CD4-positive, CD25-positive, alpha-beta regulatory T cell (primary cell): ENCODE results near the gene REM2. TPM values are rescaled to one million over a fixed set of nuclear protein-coding genes. Genes with fewer than 3 reads are reported as not detected.

ENCODE experiments used
- ATAC-seq, 2 donors: fragments of 150-1000 bp; cut with Tn5 transposase; one replicate each; pipeline ENCODE4 v1.10.0; 2021; ENCODE audit warnings: low read depth in 2 of 2, moderate number of reproducible peaks in 2 of 2, moderate library complexity in 1 of 2
- DNase-seq, 3 donors: peaks; one replicate each; pipeline versions ENCODE4 v3.0.0 to v3.0.0-alpha.2; 2012 to 2022; ENCODE audit warnings: mixed read lengths in 1 of 3
- H3K27ac ChIP-seq: one replicate; pipeline ENCODE4 v1.7.0; 2013; ENCODE audit warnings: mild to moderate bottlenecking, low read length; ENCODE audit not compliant: insufficient read depth, poor library complexity, severe bottlenecking
- H3K27me3 ChIP-seq: one replicate; pipeline ENCODE4 v1.7.0; 2013; ENCODE audit warnings: low read length; ENCODE audit not compliant: control insufficient read depth, insufficient read depth
- H3K36me3 ChIP-seq: one replicate; pipeline ENCODE4 v1.7.0; 2013; ENCODE audit warnings: mild to moderate bottlenecking, low read length, moderate library complexity; ENCODE audit not compliant: control insufficient read depth, insufficient read depth
- H3K4me1 ChIP-seq: 2 replicates; pipeline ENCODE4 v1.7.0; 2013; ENCODE audit warnings: mild to moderate bottlenecking, low read length; ENCODE audit not compliant: insufficient read depth, control insufficient read depth, poor library complexity, severe bottlenecking
- H3K4me3 ChIP-seq: one replicate; pipeline ENCODE4 v1.7.0; 2013; ENCODE audit warnings: low read depth, mild to moderate bottlenecking, low read length, moderate library complexity
- H3K9me3 ChIP-seq, 2 experiments: 1 replicate in 1 of 2; 2 replicates in 1 of 2; pipeline ENCODE4 v1.7.0; 2013; ENCODE audit warnings: low read length in 2 of 2, mild to moderate bottlenecking in 1 of 2, moderate library complexity in 1 of 2; ENCODE audit not compliant: control insufficient read depth in 2 of 2
- H3K27ac Mint-ChIP-seq, 3 donors: one replicate each; pipeline ENCODE4 v1.8.0; 2020 to 2022; ENCODE audit warnings: mild to moderate bottlenecking in 3 of 3, mixed read lengths in 3 of 3, moderate library complexity in 2 of 3
- H3K27me3 Mint-ChIP-seq: one replicate; pipeline ENCODE4 v1.8.0; 2022; ENCODE audit warnings: mild to moderate bottlenecking, mixed read lengths
- H3K36me3 Mint-ChIP-seq: one replicate; pipeline ENCODE4 v1.8.0; 2020; ENCODE audit warnings: mixed read lengths
- H3K4me1 Mint-ChIP-seq, 4 donors: one replicate each; pipeline ENCODE4 v1.8.0; 2020 to 2022; ENCODE audit warnings: mixed read lengths in 4 of 4, mild to moderate bottlenecking in 1 of 4
- H3K4me3 Mint-ChIP-seq, 4 donors: one replicate each; pipeline ENCODE4 v1.8.0; 2020 to 2022; ENCODE audit warnings: mild to moderate bottlenecking in 4 of 4, mixed read lengths in 4 of 4, moderate library complexity in 3 of 4
- H3K9me3 Mint-ChIP-seq, 7 donors: one replicate each; pipeline ENCODE4 v1.8.0; 2020 to 2022; ENCODE audit warnings: mixed read lengths in 7 of 7, mild to moderate bottlenecking in 3 of 7, moderate library complexity in 2 of 7
- polyA plus RNA-seq, 4 donors: library from polyadenylated mRNA; unstranded; fragments of 300-500 nt; fragmentation: Illumina TruSeq; gene quantifications; one replicate each; pipeline ENCODE4 v1.2.3, GENCODE V29; 2021
- total RNA-seq: library from RNA; stranded (reverse); gene quantifications from one replicate; pipeline ENCODE4 v1.2.3, GENCODE V29; 2022

The REM2 gene
- total and polyA plus RNA-seq, 5 donors from 2014 or later, result 0.61 to 11.1 (median 1.5) TPM

DNA sequence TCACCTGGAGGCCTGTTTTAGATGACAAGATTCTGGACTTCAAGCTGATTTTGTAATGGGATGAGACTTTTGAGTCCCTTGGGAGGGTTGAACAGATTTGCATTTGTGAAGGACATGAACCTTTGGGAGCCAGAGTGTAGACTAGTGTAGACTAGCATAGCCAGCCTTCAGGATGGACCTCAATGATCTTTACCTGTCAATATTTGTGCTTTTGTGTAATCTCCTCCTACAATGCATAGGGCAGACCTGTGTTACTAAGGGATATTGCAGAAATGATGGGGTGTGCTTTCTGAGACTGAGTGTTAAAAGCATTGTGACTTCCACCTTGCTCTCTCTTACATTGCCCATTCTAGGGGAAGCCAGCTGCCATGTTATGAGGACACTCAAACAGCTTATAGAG lies 21.4 kb upstream of the REM2 start:
- peak overlapping the region in 1 of 4 donors; percentile 11 for H3K4me3 Mint-ChIP-seq
- H3K4me1 ChIP-seq, result peaks cover 20% of the 10 kb centered on the region
- H3K9me3 ChIP-seq, result peaks cover 0 to 1% of the 10 kb centered on the region in 2 experiments
- ATAC-seq (no peak), DNase-seq (no peak)
- peaks cover 7 to 31% (median 11%) of the 10 kb centered on the region in 4 donors for H3K4me1 Mint-ChIP-seq
- no peaks in the 10 kb centered on the region for H3K36me3 Mint-ChIP-seq
- H3K27me3 Mint-ChIP-seq, result peaks cover 4% of the 10 kb centered on the region
- H3K27ac ChIP-seq, result no peak overlapping the region
- H3K27me3 ChIP-seq, result no peaks in the 10 kb centered on the region
- H3K27ac Mint-ChIP-seq, result no peak overlapping the region
- H3K9me3 Mint-ChIP-seq, result peaks cover 0 to 2% (median 0%) of the 10 kb centered on the region in 7 donors
- no peaks in the 10 kb centered on the region for H3K36me3 ChIP-seq
- no peak overlapping the region for H3K4me3 ChIP-seq

DNA sequence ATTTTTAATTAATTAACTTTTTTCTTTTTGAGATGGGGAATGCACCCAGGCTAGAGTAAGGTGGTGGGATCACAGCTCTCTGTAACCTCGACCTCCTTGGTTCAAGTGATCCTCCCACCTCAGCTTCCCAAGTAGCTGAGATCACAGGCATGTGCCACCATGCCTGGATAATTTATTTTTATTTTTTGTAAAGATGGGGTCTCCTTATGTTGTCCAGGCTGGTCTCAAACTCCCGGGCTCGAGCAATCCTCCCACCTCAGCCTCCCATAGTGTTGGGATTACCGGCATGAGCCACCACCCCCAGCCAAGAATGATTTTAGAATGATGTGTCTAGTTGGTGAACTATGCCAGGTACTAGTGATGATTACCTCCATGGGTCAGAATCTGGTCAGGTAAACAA lies 18.0 kb upstream of the REM2 start:
- peak overlapping the region in 2 of 3 donors; percentile 7 to 68 for H3K27ac Mint-ChIP-seq
- no peak for DNase-seq

DNA sequence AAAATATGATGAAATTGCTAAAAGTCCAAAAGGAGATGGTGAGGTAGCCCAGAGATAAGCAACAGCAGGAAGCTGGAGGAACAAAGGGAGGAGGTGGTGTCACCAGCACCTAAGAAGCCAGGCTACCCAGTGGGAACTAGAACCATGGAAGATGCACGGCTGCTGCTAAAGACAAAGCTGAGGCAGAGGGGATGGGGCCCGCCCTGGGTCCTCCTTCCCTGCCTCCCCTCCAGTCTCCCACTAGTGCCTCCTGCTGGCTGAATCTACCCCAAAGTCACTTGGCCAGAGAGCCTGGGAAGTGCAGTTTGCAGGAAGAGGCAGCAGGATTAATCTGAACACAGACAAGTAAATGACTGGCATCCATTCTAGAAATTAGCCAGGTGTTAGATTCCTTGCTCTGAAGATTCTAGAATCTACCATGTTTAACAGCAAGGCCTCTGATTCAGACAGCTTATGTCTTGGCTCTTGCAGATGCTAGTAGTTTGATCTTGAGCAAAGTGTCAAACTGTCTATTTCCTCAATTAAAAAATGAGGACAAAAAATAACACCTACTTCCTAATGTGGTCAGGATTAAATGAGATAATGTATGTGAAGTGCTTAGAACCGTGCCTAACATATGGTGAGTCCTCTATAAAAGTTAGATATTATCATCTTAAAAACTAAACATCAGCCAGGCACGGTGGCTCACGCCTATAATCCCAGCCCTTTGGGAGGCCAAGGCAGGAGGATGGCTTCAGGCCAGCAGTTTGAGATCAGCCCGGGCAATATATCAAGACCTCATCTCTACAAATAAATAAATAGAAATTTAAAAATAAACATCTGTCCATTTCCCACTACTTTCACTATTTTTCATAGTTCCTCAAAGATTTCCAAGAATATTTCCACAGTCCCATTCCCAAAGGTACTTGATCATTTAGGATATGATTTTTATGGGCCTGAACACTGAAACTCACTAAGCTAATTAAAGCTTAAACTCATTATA lies 17.3 kb upstream of the REM2 start:
- no peaks in the 10 kb centered on the region for H3K36me3 ChIP-seq
- no peak overlapping the region for H3K4me3 ChIP-seq
- DNase-seq (no peak), ATAC-seq (no peak)
- peaks cover 3% of the 10 kb centered on the region for H3K27me3 Mint-ChIP-seq
- H3K27ac Mint-ChIP-seq, result peak overlapping the region in 2 of 3 donors; percentile 65 to 68
- H3K27ac ChIP-seq, result no peak overlapping the region
- H3K4me3 Mint-ChIP-seq, result peak overlapping the region in 1 of 4 donors; percentile 5
- H3K4me1 Mint-ChIP-seq, result peaks cover 6 to 27% (median 8%) of the 10 kb centered on the region in 4 donors
- no peaks in the 10 kb centered on the region for H3K36me3 Mint-ChIP-seq
- no peaks in the 10 kb centered on the region for H3K27me3 ChIP-seq
- H3K9me3 Mint-ChIP-seq, result peaks cover 0 to 2% (median 0%) of the 10 kb centered on the region in 7 donors
- H3K4me1 ChIP-seq, result peaks cover 14% of the 10 kb centered on the region
- H3K9me3 ChIP-seq, result no peaks in the 10 kb centered on the region

More for the DNA sequence above, 18.0 kb upstream of the REM2 start:
- H3K4me3 Mint-ChIP-seq, result no peak overlapping the region
- ATAC-seq, result no peak
- H3K27ac ChIP-seq, result no peak overlapping the region
- H3K27me3 ChIP-seq, result no peaks in the 10 kb centered on the region
- no peaks in the 10 kb centered on the region for H3K9me3 ChIP-seq
- peaks cover 7% of the 10 kb centered on the region for H3K4me1 ChIP-seq
- peaks cover 0 to 2% (median 0%) of the 10 kb centered on the region in 7 donors for H3K9me3 Mint-ChIP-seq
- no peak overlapping the region for H3K4me3 ChIP-seq
- H3K36me3 Mint-ChIP-seq, result no peaks in the 10 kb centered on the region
- no peaks in the 10 kb centered on the region for H3K36me3 ChIP-seq
- peaks cover 2 to 21% (median 4%) of the 10 kb centered on the region in 4 donors for H3K4me1 Mint-ChIP-seq
- no peaks in the 10 kb centered on the region for H3K27me3 Mint-ChIP-seq

DNA sequence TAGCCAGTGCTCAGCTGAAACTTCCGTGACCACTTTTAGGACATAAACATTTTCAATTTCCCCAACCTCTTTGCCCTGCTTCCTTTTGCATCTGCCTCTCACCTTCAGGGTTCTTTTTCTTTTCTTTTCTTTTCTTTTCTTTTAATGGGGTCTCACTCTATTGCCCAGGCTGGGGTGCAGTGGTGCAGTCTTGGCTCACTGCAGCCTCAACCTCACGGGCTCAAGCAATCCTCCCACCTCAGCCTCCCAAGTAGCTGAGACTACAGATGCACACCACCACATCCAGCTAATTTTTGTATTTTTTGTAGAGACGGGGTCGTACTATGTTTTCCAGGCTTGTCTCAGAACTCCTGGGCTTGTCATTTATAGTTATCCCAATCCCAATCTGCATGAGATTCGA lies 16.1 kb upstream of the REM2 start:
- H3K36me3 ChIP-seq, result no peaks in the 10 kb centered on the region
- H3K4me1 ChIP-seq, result peaks cover 23% of the 10 kb centered on the region
- H3K4me3 ChIP-seq, result no peak overlapping the region
- H3K4me3 Mint-ChIP-seq, result no peak overlapping the region
- DNase-seq (no peak), ATAC-seq (no peak)
- no peaks in the 10 kb centered on the region for H3K27me3 ChIP-seq
- peaks cover 4% of the 10 kb centered on the region for H3K27me3 Mint-ChIP-seq
- H3K27ac Mint-ChIP-seq, result peak overlapping the region in 2 of 3 donors; percentile 43 to 69
- no peak overlapping the region for H3K27ac ChIP-seq
- peaks cover 0 to 3% (median 0%) of the 10 kb centered on the region in 7 donors for H3K9me3 Mint-ChIP-seq
- no peaks in the 10 kb centered on the region for H3K9me3 ChIP-seq
- no peaks in the 10 kb centered on the region for H3K36me3 Mint-ChIP-seq
- peaks cover 7 to 30% (median 14%) of the 10 kb centered on the region in 4 donors for H3K4me1 Mint-ChIP-seq

DNA sequence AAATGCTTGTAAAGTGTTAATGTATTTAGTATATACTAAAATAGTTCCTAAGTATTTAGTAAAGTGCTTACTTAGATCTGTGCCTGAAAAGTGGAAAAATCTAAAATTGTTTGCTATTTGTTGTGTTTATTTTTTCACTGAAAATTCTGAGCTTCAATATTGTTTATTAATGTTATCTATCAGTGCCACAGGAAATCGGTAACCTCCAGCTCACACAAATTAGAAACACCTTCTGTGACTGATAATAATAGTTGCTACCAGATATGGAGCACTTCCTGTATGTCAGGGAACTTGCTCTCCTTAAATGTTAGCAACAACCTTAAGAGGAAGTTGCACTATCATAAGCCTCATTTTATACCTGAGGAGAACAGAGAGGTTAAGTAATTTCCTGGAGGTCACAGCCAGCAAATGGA lies 12.2 kb upstream of the REM2 start:
- peaks cover 4% of the 10 kb centered on the region for H3K27me3 Mint-ChIP-seq
- peak; percentile 75 to 77 for ATAC-seq
- Histone ChIP-seq H3K27me3 (no peaks in the 10 kb centered on the region), H3K27ac (peak overlapping the region; percentile 96), H3K9me3 (no peaks in the 10 kb centered on the region), H3K4me1 (peaks cover 46% of the 10 kb centered on the region), H3K36me3 (peaks cover 24% of the 10 kb centered on the region), H3K4me3 (peak overlapping the region; percentile 95)
- peaks cover 8% of the 10 kb centered on the region for H3K36me3 Mint-ChIP-seq
- H3K9me3 Mint-ChIP-seq, result peaks cover 0 to 3% (median 0%) of the 10 kb centered on the region in 7 donors
- H3K27ac Mint-ChIP-seq, result peak overlapping the region; percentile 97 to 99 (median 99)
- peak overlapping the region; percentile 91 to 99 (median 96) for H3K4me3 Mint-ChIP-seq
- DNase-seq, result peak in 2 of 3 donors; percentile 79 to 86
- H3K4me1 Mint-ChIP-seq, result peaks cover 11 to 55% (median 18%) of the 10 kb centered on the region in 4 donors

DNA sequence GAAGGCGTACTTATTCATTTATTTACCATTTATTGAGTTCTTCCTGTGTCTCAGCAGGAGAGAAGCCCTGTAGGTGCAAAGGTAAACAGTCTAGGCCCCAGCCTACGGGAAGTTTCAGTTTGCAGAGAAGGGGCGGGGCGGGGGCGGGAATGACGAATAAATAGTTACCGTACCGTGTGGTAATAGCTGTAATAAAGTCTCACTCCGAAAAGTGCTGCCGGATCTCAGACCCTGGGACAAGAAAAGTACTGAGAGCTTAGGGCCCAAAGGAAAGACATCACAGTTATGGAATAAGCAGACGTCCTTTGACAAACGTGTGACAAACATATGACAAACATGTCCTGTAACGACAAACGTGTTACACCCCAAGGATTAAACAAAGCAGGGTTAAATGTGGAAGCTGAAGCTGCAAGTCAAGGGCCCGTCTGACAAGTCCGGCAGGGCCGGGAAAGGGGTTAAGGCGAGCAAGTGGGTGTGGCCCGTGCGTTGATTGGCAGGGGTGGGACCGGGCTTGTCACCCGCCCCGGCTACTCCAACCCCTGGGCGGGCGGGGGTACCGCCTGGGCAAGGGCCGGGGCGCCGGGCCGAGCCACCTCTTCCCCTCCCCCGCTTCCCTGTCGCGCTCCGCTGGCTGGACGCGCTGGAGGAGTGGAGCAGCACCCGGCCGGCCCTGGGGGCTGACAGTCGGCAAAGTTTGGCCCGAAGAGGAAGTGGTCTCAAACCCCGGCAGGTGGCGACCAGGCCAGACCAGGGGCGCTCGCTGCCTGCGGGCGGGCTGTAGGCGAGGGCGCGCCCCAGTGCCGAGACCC lies 11.6 kb upstream of the REM2 start, which contains the start of gene LRP10:
TSS of gene LRP10 (plus strand) at position 517 of the 809 bp plus-strand sequence. CDS start 564 bp downstream, outside the sequence.
- Histone ChIP-seq H3K27ac (peak within 1 kb of the TSS; percentile 96), H3K4me1 (peaks cover 48% of the 10 kb centered on the region), H3K27me3 (no peaks in the 10 kb centered on the region), H3K4me3 (peak within 1 kb of the TSS; percentile 95), H3K36me3 (peaks cover 31% of the 10 kb centered on the region), H3K9me3 (no peaks in the 10 kb centered on the region)
- H3K4me1 Mint-ChIP-seq, result peaks cover 11 to 57% (median 20%) of the 10 kb centered on the region in 4 donors
- H3K27me3 Mint-ChIP-seq, result peaks cover 4% of the 10 kb centered on the region
- H3K27ac Mint-ChIP-seq, result peak within 1 kb of the TSS; percentile 97 to 99 (median 99)
- H3K4me3 Mint-ChIP-seq, result peak within 1 kb of the TSS; percentile 91 to 99 (median 96)
- H3K36me3 Mint-ChIP-seq, result peaks cover 14% of the 10 kb centered on the region
- H3K9me3 Mint-ChIP-seq, result peaks cover 0 to 3% (median 0%) of the 10 kb centered on the region in 7 donors
- ATAC-seq (peak; percentile 65 to 69), DNase-seq (peak; percentile 69 to 86 (median 71))
